Activated naive CD4-positive, alpha-beta T cell treated with anti-CD3 and anti-CD28 coated beads for 36 hours (primary cell): ENCODE measurements around the gene OR52E8. TPM values are rescaled to one million over a fixed set of nuclear protein-coding genes. Genes with fewer than 3 reads are reported as not detected.

ENCODE experiments used
- total RNA-seq, 2 experiments: library from RNA; stranded (reverse); gene quantifications; one replicate each; pipeline ENCODE4 v1.2.3, GENCODE V29; 2021

The OR52E8 gene
- total RNA-seq, 2 experiments from 2014 or later = not detected

Other genes with a start within 250 kb of the OR52E8 start
- gene TRIM34, start 232.7 kb downstream of the OR52E8 start, total RNA-seq = 10 to 100 TPM; 12.8 to 12.9 TPM
- 10 to 100 TPM; 37.2 to 38.0 TPM for gene TRIM5, start 172.6 kb downstream of the OR52E8 start, total RNA-seq
- gene TRIM22, start 167.9 kb downstream of the OR52E8 start, total RNA-seq = 100 to 1,000 TPM; 280 to 292 TPM
- under 1 TPM in 1 of 2 experiments, not detected in 1; 0.20 TPM for gene OR56B1, start 121.2 kb downstream of the OR52E8 start, total RNA-seq
- gene OR52N4, start 103.4 kb downstream of the OR52E8 start, total RNA-seq = under 1 TPM; 0.74 to 0.99 TPM
- gene OR52N5, start 74.3 kb downstream of the OR52E8 start, total RNA-seq = not detected
- under 1 TPM; 0.07 to 0.15 TPM for gene OR52N1, start 66.4 kb downstream of the OR52E8 start, total RNA-seq
- gene OR52N2, start 48.8 kb downstream of the OR52E8 start, total RNA-seq = not detected
- gene OR52E6, start 15.8 kb downstream of the OR52E8 start, total RNA-seq = not detected
- not detected for gene OR52E4, start 22.9 kb upstream of the OR52E8 start, total RNA-seq
- not detected for gene OR52E5, start 35.5 kb upstream of the OR52E8 start, total RNA-seq
- not detected for gene OR56A3, start 84.6 kb upstream of the OR52E8 start, total RNA-seq
- gene OR56A5, start 110.8 kb upstream of the OR52E8 start, total RNA-seq = not detected
- gene OR52L1, start 129.3 kb upstream of the OR52E8 start, total RNA-seq = not detected
- gene OR56A4, start 149.3 kb upstream of the OR52E8 start, total RNA-seq = not detected
- not detected for gene OR56A1, start 173.1 kb upstream of the OR52E8 start, total RNA-seq
- not detected for gene OR56B4, start 250.0 kb upstream of the OR52E8 start, total RNA-seq